ENCODE measurements around the gene GPX6. TPM values are rescaled to one million over a fixed set of nuclear protein-coding genes. Genes with fewer than 3 reads are reported as not detected.
A peak's percentile ranks its signal among the peaks of the same experiment; 100 is the strongest.
"Not testable (repeated sequence)": the region's sequence is repeated elsewhere in the genome, so short reads cannot be mapped to it uniquely, and the experiment has no call there.

GPX6 gene, protein sequence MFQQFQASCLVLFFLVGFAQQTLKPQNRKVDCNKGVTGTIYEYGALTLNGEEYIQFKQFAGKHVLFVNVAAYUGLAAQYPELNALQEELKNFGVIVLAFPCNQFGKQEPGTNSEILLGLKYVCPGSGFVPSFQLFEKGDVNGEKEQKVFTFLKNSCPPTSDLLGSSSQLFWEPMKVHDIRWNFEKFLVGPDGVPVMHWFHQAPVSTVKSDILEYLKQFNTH
- total RNA-seq, result not detected in 2 replicates
- not detected for polyA plus RNA-seq (2012)

DNA sequence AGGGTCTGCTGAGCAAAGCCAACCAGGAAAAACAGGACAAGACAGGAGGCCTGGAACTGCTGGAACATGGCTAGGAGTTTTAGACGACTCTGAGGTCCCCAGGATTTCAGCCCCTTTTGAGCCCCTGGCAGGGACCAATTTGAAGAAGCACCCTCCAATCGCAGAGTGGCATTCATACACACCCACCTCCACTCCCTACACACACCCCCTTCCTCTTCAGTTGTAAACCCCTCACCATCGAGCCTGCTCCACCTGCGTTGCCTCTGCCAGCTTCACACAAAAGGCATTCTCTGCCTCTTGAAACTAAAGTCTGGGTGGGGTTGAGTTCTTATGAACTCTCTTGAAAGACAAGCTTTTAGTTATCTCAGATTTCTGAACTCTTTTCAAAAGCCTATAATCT, at the start of gene GPX6:
GPX6 (minus strand) TSS at position 118 of the 400 bp plus-strand sequence; CDS start at position 68, 50 bp downstream.
- DNase-seq (ENCODE audit: low read depth), result no peak

DNA sequence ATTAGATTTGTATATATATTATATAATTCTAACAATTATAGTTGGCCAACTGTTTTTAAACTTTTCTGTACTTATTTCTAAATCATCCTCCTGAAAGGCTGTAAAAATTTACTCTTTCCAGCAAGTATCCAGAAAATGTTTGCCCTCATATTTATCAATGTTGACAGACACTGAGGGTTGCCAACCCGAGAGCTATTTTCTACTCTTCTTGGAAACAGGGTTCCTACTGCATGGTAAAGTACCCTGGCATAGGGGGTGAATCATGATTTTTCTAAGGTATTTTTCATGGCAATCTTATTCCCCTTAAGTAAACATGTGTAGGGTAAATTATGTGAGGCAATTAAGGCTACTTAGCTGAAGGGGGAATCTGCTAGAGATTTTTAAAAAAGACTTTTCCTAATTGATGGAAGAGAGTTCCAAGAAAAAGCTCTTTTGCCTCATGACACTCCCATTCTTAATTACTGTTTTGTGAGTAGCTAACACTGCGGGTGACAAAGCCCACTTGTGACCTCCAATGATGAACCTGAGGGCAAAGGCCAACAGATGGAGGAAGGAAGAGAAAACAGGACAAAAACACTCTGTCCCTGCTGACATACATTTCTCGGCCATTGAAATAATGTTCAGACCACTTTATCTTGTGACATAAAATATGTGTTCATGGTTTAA, 48.0 kb upstream of the GPX6 start:
- no peak for DNase-seq (ENCODE audit: low read depth)

DNA sequence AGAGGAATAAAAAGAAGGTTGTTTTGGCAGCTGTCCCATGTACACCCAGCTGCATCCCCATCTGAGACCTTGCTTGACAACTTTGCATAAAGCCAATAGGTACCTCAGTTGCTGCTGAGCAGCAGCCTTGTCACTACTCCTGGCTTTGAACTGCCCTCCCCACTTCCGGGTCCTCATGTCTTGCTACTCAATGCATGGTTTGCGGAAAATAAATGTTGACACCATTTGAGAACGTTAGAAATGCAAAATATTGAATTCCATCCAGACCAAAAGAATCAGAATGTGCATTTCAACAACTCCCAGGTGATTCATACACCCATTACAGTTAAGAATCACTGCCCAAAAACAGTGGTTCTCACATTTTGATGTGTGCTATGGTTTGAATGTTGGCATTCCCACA, 43.0 kb upstream of the GPX6 start:
- DNase-seq (ENCODE audit: low read depth), result no peak

DNA sequence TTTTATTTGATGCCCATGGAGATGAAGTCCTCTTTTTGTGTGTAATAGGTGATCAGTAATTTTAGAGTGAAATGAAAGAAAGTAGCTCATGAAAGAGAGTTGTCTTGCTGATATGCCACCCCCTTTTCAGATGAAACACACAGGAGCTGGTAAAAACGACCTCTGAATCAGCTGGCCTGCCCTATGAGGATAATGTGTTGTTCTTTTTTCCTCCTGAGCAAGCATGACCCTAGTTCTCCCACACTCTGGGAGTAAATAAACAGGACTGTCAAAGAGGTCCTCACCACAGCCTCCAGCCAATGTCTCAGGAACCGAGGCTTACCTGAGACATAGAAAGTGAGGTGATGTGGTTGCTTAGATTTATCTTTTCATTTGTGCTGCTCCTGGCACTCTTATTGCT, 39.5 kb upstream of the GPX6 start:
- DNase-seq (ENCODE audit: low read depth), result no peak

DNA sequence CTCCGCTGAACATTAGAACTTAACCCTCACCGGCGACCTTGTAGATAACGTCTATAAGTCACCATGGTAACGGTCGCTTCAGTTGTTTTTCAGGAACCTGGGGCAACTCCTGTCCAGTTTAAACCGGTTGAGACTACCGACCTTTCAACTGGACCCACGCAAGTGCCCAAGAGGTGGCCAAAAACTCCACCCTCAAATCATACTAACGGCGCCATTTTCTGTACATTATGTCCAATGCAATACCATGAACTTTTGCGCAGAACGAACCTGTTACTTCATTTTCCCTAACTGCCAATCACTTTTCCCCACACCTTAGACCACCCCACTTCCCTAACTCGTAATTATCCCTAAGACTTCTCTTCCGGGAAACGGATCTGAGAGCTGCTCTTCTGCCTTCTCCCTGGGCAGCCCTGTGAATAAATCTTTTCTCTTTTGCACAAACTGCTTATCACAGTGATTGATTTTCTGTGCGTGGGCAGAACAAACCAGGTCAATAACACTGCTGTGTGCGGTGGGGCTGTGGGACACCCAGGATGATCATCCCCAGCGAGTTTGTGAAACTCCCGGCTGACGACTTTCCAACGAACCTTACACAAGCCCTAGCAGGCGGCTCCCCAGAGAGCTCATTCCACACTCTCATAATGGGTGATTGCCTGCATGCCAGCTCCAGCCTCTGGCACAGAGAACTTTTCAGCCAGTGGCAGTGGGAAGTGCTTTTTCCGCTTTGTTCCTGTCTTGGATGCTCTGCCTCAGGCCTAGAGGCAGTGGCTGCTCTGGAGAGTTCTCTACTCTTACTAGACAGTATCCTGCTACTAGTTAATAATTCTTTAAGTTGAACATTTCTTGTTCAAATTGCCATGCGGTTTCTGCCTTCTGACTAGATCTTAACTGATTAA, 38.6 kb upstream of the GPX6 start:
- DNase-seq (ENCODE audit: low read depth), result no peak

DNA sequence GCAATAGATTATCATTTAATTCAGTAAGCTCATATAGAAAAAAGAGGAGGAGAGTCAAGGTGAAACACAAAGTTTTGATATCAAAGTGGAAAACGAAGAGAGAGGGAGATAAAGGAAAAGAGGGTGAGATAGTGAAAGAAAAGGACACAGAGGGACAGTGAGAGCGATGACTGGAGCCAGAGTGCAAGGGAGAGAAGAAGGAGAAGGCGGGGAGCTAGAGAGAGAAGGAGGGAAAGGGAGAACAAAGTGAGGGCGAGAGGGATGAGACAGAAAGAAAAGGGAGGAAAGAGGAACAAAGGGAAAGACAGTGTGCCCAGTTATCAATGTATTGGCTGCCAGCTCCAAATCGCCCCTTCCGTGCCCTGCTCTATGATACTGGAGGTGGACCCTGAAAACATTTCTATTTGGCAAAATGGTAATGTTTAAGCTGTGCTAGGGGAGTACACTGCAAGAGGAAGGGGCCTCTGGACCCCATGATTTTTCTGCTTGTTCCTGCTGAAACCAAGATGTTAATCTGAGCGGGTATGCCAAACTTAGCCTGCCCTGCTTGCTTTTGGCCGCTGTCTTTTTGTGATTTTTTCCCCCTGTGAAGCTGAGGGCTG, 37.9 kb upstream of the GPX6 start:
- DNase-seq (ENCODE audit: low read depth), result no peak

DNA sequence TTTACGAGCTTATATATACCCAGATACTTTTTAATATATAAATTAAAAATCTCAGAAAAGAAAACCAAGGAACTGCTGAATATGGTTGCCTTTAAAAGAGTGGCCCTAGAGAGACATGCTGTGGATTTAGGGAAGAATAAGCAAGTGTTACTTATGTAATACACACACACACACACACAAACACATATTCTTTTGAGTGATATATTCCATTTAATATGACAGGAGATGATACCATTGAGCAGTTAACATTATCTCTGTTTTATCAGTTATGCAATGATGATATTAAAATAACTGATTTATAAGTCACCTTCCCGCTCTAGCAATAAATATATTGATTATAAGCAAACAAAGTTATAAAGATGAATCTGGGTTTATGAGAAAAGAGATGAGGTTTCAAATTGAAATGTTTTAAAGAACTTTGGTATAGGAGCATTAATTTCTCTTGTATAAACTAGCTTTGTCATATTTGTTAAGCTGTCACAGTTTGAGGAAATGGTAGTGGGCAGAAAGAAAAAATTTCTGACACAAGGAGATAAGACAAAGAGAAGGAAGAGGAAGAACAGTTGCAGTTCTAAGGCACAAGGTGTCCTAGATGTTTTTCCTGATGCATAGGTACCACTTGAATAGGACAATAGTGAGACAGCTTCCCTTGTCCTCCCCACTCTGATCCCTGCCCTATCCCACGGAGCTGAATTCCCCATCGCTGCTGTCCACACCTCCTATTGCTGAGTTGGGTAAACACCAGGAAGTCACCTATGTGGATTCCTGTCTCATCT, 36.5 kb upstream of the GPX6 start:
- DNase-seq (ENCODE audit: low read depth), result no peak

DNA sequence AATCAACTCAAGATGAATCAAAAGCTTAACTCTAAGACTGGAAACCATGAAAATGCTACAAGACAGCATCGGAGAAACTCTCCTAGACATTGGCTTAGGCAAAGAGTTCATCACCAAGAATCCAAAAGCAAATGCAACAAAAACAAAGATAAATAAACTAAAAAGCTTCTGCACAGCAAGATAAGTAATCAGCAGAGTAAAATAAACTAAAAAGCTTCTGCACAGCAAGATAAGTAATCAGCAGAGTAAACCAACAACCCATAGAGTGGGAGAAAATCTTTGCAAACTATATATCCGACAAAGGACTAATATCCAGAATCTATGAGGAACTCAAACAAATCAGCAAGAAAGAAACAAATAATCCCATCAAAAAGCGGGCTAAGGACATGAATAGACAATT, 31.4 kb upstream of the GPX6 start:
- not testable (repeated sequence) for DNase-seq (ENCODE audit: low read depth)

DNA sequence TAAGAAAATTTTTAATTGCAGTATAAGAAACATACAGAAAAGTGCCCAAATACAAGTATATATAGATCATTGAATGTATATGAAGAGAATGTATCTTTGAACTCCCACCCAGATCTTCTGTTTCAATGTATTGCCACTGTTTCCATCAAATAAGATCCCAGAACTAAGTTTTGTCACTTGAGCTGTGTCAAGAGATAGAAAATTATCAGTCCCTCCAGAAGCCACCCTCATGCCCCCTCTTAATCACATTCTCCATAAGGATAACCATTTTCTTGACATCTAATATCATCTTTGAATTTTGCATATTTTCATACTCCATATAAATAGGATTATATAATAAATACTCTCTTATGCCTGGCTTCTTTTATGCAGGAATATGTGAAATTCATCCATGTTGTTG, 30.4 kb upstream of the GPX6 start:
- DNase-seq (ENCODE audit: low read depth), result no peak

DNA sequence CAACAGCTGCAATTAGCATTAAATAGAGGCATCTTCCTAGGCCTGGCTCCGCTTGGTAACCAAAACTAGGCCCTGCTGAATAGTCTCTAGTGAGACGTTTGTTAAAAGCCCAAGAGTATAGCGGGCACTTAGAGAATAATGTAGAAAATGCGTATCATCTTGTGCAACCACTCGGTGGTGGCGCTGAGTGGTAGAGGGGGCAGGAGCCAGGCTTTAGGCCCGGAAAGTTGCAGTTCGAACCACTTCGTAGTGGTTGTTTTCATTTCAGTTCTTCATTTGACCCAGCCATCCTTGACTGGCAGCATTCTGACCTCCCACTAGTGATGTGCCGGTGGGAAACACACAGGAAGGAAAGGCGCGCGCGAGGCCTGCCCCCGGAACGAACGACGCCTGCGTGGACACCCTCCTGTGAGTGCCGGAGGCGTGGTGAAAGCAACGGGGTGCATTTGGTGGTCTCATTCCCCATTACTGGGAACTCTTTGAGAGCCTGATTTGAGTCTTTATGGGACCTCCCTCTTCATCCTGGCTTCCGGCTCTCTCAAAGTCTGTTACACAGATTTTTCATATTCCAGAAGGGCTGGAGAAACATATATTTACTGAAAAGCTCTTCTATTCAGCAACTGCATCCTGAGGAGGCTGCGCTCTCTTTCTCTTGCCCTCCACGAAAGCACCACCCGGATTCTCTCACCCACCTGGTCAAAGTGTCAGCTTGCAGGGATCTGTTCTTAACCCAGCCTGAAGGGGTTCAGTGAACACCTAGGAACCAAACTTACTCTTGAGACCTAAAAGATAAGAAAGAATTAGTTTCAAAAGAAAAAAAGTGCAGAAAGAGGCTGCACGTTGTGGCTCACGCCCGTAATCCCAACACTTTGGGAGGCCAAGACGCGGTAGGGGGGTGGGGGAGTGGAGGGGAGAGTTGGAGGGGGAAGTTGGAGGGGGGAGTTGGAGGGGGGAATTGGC, 28.3 kb upstream of the GPX6 start:
- no peak for DNase-seq (ENCODE audit: low read depth)

DNA sequence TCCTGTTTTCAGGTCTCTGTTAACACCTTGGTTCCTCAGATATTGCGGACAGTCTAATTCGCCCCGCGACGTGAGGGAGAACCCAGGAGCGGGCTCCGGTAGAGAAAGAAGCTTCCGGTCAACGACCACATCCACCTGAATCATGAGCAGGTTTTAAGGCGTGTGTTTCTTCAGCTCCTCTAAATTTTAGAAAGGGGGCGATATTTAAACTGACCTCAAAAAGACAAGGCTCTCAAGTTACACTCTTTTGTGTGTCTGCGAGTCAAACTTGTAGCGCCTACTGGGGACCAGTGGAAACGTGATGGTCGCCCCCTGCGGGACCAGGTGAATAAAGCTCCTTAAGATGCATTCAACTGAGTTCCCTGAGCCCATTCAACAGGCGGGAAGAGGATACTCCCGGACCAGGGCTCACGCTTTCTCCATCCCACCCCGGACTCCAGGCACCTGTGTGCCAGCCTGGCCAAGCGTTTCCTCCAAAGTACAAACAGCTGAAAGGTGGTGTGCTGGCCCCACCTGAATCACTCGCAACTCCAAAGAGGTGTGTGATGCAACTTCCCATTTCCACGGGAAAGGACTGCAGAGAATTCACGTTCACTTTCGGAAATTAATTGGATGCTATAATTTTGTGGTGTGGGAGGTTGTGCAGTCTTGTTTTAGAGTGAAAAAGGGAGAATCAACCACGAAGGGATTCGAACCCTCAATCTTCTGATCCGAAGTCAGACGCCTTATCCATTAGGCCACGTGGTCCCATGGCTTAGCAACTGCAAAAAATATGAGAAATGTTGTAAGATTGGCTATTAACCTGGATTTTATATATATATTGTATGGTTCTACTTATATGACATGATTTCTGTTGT, 27.1 kb upstream of the GPX6 start:
- DNase-seq (ENCODE audit: low read depth), result peak; percentile 33

DNA sequence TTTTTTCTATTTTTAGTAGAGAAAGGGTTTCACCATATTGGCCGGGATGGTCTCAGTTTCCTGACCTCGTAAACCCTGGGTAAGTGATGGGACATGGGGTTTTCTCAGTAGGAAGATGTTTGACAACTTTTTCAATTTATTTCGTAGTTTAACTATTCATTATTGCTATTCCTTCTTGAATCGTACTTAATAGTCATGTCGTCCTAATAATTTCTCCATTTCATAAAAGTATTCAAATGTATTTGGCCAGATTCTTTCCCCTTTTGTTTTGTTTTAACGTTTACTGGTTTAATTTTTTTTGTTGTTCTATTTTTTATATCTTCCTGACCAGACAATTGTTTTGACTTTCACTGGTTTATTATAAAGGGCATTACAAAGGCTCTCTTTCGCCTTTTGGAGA, 26.4 kb upstream of the GPX6 start:
- DNase-seq (ENCODE audit: low read depth), result no peak

DNA sequence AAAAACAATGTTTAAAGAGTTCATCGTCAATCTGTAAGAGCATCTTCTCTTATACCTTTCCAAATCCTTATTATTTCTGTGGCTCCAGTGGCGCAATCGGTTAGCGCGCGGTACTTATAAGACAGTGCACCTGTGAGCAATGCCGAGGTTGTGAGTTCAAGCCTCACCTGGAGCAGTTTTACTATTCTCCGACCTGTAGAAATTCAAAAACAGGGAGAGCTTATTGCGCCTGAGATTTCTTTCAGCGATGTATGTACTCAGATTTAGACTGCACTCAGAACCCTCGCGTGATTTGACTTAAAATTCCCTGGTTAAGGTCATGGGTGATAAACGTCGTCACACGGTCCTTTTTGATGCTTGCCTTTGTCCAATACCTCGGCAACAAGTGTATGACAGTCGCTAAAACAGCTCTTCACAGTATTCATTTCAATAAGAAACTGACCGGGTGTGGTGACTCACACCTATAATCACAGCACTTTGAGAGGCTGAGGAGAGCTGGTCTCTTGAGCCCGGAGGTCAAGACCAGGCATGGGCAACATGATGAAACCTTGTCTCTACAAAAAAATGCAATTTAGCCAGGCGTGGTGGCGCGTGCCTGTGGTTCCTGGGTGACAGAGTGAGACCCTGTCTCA, 22.0 kb upstream of the GPX6 start:
- no peak for DNase-seq (ENCODE audit: low read depth)

DNA sequence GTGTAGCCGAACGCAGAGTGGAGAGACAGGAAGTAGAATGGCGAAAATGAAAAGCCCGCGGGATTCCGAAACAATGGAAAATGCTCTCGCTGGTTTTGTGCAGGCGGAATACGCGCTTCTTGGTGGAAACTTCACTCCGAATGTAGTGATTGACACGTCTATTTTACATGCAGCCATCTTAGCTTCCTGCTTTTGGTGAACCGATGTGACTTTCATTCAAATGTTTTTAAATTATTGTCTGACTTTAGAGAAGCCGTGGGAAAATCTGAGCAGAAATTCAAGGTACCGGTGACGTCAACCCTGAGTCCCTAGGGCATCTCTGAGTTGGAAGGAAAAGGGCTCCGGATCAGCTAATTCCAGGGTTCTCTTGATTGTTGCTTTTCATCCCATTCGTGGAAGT, 21.5 kb upstream of the GPX6 start:
- no peak for DNase-seq (ENCODE audit: low read depth)

DNA sequence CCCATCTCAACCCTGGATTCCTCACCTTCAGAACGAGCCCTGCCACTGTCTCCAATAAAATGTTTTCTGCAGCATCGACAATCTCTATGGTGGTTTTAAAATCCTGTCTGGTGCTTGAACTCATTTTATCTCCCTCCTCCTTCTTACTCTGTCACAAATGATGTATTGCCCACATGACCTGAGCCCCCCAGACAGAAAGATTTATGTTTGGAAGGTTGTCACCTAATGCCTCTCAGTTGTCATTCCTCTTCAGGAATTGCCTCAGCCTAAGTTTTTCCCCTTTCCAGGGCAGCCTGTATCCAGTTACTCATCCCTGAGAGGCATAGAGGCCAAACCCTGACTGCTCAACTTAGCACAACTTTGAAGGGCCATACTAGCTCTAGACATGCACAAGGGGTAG, 19.3 kb upstream of the GPX6 start:
- DNase-seq (ENCODE audit: low read depth), result no peak

DNA sequence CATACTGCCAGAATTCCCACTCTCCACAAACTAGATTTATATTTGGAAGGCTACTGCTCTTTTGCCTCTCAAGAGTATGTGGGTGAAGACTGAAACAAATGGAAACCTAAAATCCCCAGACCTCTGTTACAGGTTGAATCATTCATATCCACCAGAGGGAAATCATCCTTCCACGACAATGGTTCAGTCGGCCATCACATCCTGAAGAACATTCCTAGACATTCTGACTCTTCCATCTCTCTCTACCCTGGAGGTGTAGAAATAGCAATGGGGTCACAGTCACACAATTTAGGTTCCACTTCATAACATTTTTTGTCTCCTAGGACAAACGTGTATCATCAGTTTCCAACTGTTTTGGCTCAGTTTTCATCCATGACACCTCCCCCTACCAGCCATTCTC, 18.7 kb upstream of the GPX6 start:
- DNase-seq (ENCODE audit: low read depth), result no peak

DNA sequence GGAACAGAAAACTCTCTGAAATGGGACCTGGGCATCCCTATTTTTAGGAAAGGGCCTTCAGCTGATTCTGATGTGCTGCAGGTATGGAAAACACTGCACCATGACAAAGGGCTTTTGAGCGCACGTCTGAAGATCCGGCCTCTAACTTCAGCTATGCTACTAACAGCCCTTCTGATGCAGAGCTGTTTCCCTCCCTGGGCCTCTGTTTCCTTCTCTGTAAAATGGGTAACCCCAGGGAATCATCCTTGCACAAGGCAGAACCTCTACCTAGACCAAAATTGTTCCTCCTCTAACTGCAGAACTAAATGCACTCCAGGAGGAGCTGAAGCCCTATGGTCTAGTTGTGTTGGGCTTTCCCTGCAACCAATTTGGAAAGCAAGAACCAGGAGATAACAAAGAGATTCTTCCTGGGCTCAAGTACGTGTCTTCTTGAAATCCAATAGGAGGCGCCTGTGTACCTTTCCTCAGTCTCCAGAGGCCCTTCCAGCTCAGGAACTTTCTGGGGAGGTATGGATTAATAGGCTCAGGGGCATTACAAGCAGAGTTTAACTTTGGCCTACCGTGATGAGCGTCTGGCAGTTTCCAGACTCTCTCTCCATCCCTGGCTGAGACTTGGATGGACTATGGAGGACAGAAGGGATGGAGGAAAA, 16.0 kb upstream of the GPX6 start:
- no peak for DNase-seq (ENCODE audit: low read depth)

DNA sequence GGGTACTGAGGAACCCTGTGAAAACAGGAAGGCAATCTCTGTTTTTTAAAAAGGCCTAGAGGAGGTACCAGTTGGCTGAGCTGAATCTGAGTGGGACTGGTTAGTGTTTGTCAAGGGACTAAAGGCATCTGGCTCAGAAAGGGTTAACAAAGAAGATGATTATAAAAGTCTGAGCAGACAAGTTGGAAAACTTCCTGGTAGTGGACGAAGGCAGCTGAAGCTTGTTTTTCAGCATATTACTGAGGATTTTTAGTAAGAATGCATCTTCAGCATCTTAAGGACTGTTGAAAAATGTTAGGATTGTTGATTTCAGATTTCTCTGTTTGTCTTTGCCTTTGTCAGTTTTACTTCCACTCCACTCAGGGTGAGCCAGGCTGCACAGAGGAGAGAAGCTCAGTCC, 15.2 kb upstream of the GPX6 start:
- DNase-seq (ENCODE audit: low read depth), result no peak

Data from myocyte (in vitro differentiated cells).